H1 (cell line): Measurements from ENCODE around the gene CDH22. TPM values are rescaled to one million over a fixed set of nuclear protein-coding genes. Genes with fewer than 3 reads are reported as not detected.

Source experiments
- CTCF ChIA-PET: fragments of 300-600 bp; sonication (Branson Sonifier 250); formaldehyde crosslinking; loops from one replicate; lab custom pipeline; 2021; ENCODE audit not compliant: partially characterized antibody; lab: Charles Lee
- POLR2A ChIA-PET: fragments of 300-600 bp; sonication (Branson Sonifier 250); formaldehyde crosslinking; loops from one replicate; lab custom pipeline; 2021; ENCODE audit warnings: inconsistent platforms; ENCODE audit not compliant: partially characterized antibody; lab: Charles Lee
- DNase-seq, 2 experiments: peaks; one replicate each; pipeline versions ENCODE4 v3.0.0 to v3.0.0-alpha.2; 2010 to 2022; ENCODE audit warnings: low spot score in 2 of 2, low read depth in 1 of 2, mixed read lengths in 1 of 2
- FAIRE-seq: peaks from 2 replicates; lab custom pipeline; 2011; peaks lifted over from hg19 to GRCh38; lab: Jason Lieb, UNC
- H2AFZ ChIP-seq: 2 replicates; pipeline ENCODE4 v1.8.1; 2012; ENCODE audit warnings: low read length, inconsistent platforms
- H2AK5ac ChIP-seq: 2 replicates; pipeline ENCODE4 v1.6.1; 2013; ENCODE audit warnings: low read depth, low read length
- H2BK120ac ChIP-seq: replicated peaks from 2 replicates; pipeline ENCODE3; 2013; ENCODE audit warnings: low read depth, low read length, inconsistent platforms
- H2BK12ac ChIP-seq: 2 replicates; pipeline ENCODE4 v1.6.1; 2013; ENCODE audit warnings: low read depth, low read length
- H2BK15ac ChIP-seq: 2 replicates; pipeline ENCODE4 v1.6.1; 2013; ENCODE audit warnings: low read length
- H2BK20ac ChIP-seq: 2 replicates; pipeline ENCODE4 v1.6.1; 2013; ENCODE audit warnings: low read length
- H2BK5ac ChIP-seq: 2 replicates; pipeline ENCODE4 v1.6.1; 2013; ENCODE audit warnings: low read depth, low read length
- H3K14ac ChIP-seq: 2 replicates; pipeline ENCODE4 v1.6.1; 2013; ENCODE audit warnings: inconsistent platforms; ENCODE audit not compliant: insufficient read length
- H3K18ac ChIP-seq: 2 replicates; pipeline ENCODE4 v1.6.1; 2013; ENCODE audit warnings: low read length; ENCODE audit errors: extremely low read depth
- H3K23ac ChIP-seq: 2 replicates; pipeline ENCODE4 v1.6.1; 2013; ENCODE audit warnings: inconsistent platforms; ENCODE audit not compliant: insufficient read length
- H3K23me2 ChIP-seq: 2 replicates; pipeline ENCODE4 v1.6.1; 2013; ENCODE audit warnings: low read depth, low read length
- H3K27ac ChIP-seq: 2 replicates; pipeline ENCODE4 v1.6.1; 2011; ENCODE audit warnings: low read depth, low read length, inconsistent platforms
- H3K27me3 ChIP-seq, 4 experiments: replicated peaks in 1 of 4; 1 replicate in 1 of 4; 2 replicates in 3 of 4; pipeline versions ENCODE4 v1.6.1 to v1.8.1; 2011 to 2013; ENCODE audit warnings: low read length in 3 of 4, mild to moderate bottlenecking in 3 of 4, inconsistent platforms in 2 of 4, mixed read lengths in 2 of 4, moderate library complexity in 1 of 4; ENCODE audit not compliant: control insufficient read depth in 3 of 4, insufficient read depth in 3 of 4; ENCODE audit errors: extremely low read depth in 1 of 4
- H3K36me3 ChIP-seq, 4 experiments: 2 replicates each; pipeline versions ENCODE4 v1.6.1 to v1.8.1; 2011 to 2013; ENCODE audit warnings: mild to moderate bottlenecking in 4 of 4, low read length in 3 of 4, moderate library complexity in 2 of 4, control low read depth in 1 of 4, inconsistent platforms in 1 of 4; ENCODE audit not compliant: insufficient read depth in 4 of 4, control insufficient read depth in 2 of 4
- H3K4ac ChIP-seq: replicated peaks from 2 replicates; pipeline ENCODE3; 2013; ENCODE audit warnings: low read length, low read depth, mixed read lengths, inconsistent platforms; ENCODE audit not compliant: insufficient read length
- H3K4me1 ChIP-seq, 4 experiments: replicated peaks in 1 of 4; 1 replicate in 1 of 4; 2 replicates in 3 of 4; pipeline versions ENCODE4 v1.6.1 to v1.8.1; 2011 to 2013; ENCODE audit warnings: low read length in 3 of 4, inconsistent platforms in 2 of 4, mixed read lengths in 1 of 4; ENCODE audit not compliant: insufficient read depth in 4 of 4, control insufficient read depth in 3 of 4
- H3K4me2 ChIP-seq, 2 experiments: 2 replicates each; pipeline versions ENCODE4 v1.6.1 to v1.8.1; 2011 to 2013; ENCODE audit warnings: low read depth in 2 of 2, low read length in 2 of 2, control low read depth in 1 of 2, inconsistent platforms in 1 of 2, mild to moderate bottlenecking in 1 of 2; ENCODE audit not compliant: insufficient read depth in 1 of 2
- H3K4me3 ChIP-seq, 4 experiments: fragments of 200-600, 300-600 bp in 1 of 4; sonication (generic), shearing (Covaris generic), sonication (Bioruptor Twin) in 1 of 4; 2 replicates each; pipeline versions ENCODE4 v1.5.1 to v1.8.1; 2011 to 2016; ENCODE audit warnings: low read length in 4 of 4, low read depth in 3 of 4, control low read depth in 2 of 4, inconsistent platforms in 2 of 4, mild to moderate bottlenecking in 2 of 4, mixed read lengths in 1 of 4, moderate library complexity in 1 of 4; ENCODE audit not compliant: insufficient read depth in 2 of 4; ENCODE audit errors: extremely low read depth in 1 of 4
- H3K56ac ChIP-seq: replicated peaks from 2 replicates; pipeline ENCODE3; 2013; ENCODE audit warnings: low read depth, mild to moderate bottlenecking, mixed read lengths, low read length, inconsistent platforms; ENCODE audit not compliant: insufficient read length
- H3K79me1 ChIP-seq: 2 replicates; pipeline ENCODE4 v1.6.1; 2013; ENCODE audit warnings: low read depth, low read length, control low read depth
- H3K79me2 ChIP-seq, 2 experiments: 2 replicates each; pipeline versions ENCODE4 v1.6.1 to v1.8.1; 2012 to 2013; ENCODE audit warnings: low read length in 2 of 2, mild to moderate bottlenecking in 2 of 2, inconsistent platforms in 1 of 2; ENCODE audit not compliant: insufficient read depth in 2 of 2, control insufficient read depth in 1 of 2
- H3K9ac ChIP-seq, 4 experiments: replicated peaks in 1 of 4; 1 replicate in 1 of 4; 2 replicates in 3 of 4; pipeline versions ENCODE4 v1.6.1 to v1.8.1; 2011 to 2013; ENCODE audit warnings: low read depth in 3 of 4, low read length in 3 of 4, control low read depth in 2 of 4, mild to moderate bottlenecking in 2 of 4, moderate library complexity in 2 of 4, inconsistent platforms in 1 of 4; ENCODE audit errors: extremely low read depth in 1 of 4
- H3K9me3 ChIP-seq, 2 experiments: 2 replicates each; pipeline versions ENCODE4 v1.6.1 to v1.8.1; 2012 to 2013; ENCODE audit warnings: mild to moderate bottlenecking in 2 of 2, moderate library complexity in 2 of 2, control low read depth in 1 of 2, inconsistent platforms in 1 of 2, low read depth in 1 of 2, low read length in 1 of 2, mixed read lengths in 1 of 2; ENCODE audit not compliant: insufficient read depth in 2 of 2
- H4K20me1 ChIP-seq, 2 experiments: replicated peaks in 1 of 2; 2 replicates each; pipeline versions ENCODE3 to v1.8.1; 2011 to 2013; ENCODE audit warnings: inconsistent platforms in 2 of 2, low read length in 2 of 2, mild to moderate bottlenecking in 1 of 2; ENCODE audit not compliant: insufficient read depth in 2 of 2, control insufficient read depth in 1 of 2
- H4K5ac ChIP-seq: 2 replicates; pipeline ENCODE4 v1.6.1; 2013; ENCODE audit warnings: low read length, low read depth, mixed read lengths, inconsistent platforms; ENCODE audit not compliant: insufficient read length
- H4K8ac ChIP-seq: 2 replicates; pipeline ENCODE4 v1.8.0; 2013; ENCODE audit warnings: mild to moderate bottlenecking, moderate library complexity, low read length, inconsistent platforms; ENCODE audit not compliant: insufficient read depth; ENCODE audit errors: extremely low read depth
- H4K91ac ChIP-seq: replicated peaks from 2 replicates; pipeline ENCODE3; 2013; ENCODE audit warnings: low read length, mixed read lengths, inconsistent platforms; ENCODE audit not compliant: insufficient read length
- CTCF ChIP-seq, 3 experiments: IDR thresholded peaks; 1 replicate in 2 of 3; 2 replicates in 1 of 3; pipeline versions ENCODE4 v1.5.1 to v1.6.1; 2011; ENCODE audit warnings: low read length in 3 of 3, mild to moderate bottlenecking in 3 of 3, inconsistent platforms in 2 of 3, low read depth in 1 of 3, moderate library complexity in 1 of 3; ENCODE audit not compliant: insufficient read depth in 1 of 3; ENCODE audit errors: control extremely low read depth in 1 of 3
- KDM1A ChIP-seq: fragments of 200-600, 300-600 bp; sonication (generic); IDR thresholded peaks from 2 replicates; pipeline ENCODE4 v1.7.1; 2016; ENCODE audit warnings: mild to moderate bottlenecking, low read length, borderline replicate concordance
- WGBS, 2 experiments: shearing (Covaris generic) in 1 of 2; methylation state at CpG; one replicate each; pipeline versions ENCODE4 v1.1.6 to v1.1.7; 2013 to 2015; ENCODE audit warnings: low lambda C conversion rate in 2 of 2, mixed read lengths in 2 of 2, inconsistent platforms in 1 of 2, low coverage in 1 of 2, missing lambda C conversion rate in 1 of 2; ENCODE audit not compliant: insufficient replicate concordance in 2 of 2, insufficient coverage in 1 of 2, insufficient read length in 1 of 2; ENCODE audit errors: extremely low coverage in 1 of 2, missing lambda C conversion rate in 1 of 2; 5-methylcytosine and 5-hydroxymethylcytosine counted together
- polyA plus RNA-seq, 7 experiments: library from polyadenylated mRNA; depleted of rRNA in 3 of 7; stranded (reverse) in 5 of 7; unstranded in 2 of 7; fragments of >200 nt in 5 of 7; fragments of 200-250 nt in 2 of 7; gene quantifications; 1 replicate in 5 of 7; 2 replicates in 1 of 7; 4 replicates in 1 of 7; pipeline versions ENCODE4 v1.2.1 to v1.2.3, GENCODE V29; 2011 to 2013; ENCODE audit warnings: missing spikeins in 2 of 7, mixed read lengths in 2 of 7
- total RNA-seq: library from RNA; stranded (reverse); fragmentation: NEBNext Ultra II Directional; extraction: Animal tissue kit (Norgen Biotek cat#: 25700); gene quantifications from 2 replicates; pipeline ENCODE4 v1.2.1, GENCODE V29; 2021

CDH22 gene
- total and polyA plus RNA-seq, 2 of the 8 experiments (the other 6 are each of a cell fraction or from before 2014, with no cell fraction given) = 0.35 to 0.39 TPM

- FAIRE-seq (no peak), DNase-seq (no peak)
- no peak overlapping the region for H3K4me3 ChIP-seq
- ChIA-PET CTCF (interaction anchor here (0.7 to 17.6 kb wide), 8 partner anchors 8 to 314 kb away, joined by 3 to 214 read pairs (median 4); partner anchors contain the start of gene CDH22), POLR2A (no interaction called here)
- H2AK5ac ChIP-seq = no peak overlapping the region
- 84% methylated on average over 6 of the region's 6 CpGs; no CpG with 5 or more reads in 1 of the 2 experiments for WGBS, 2 experiments
- H3K79me2 ChIP-seq = no peaks in the 10 kb centered on the region
- no peak overlapping the region for H3K14ac ChIP-seq
- no peak overlapping the region for H3K23ac ChIP-seq
- no peak overlapping the region for H4K91ac ChIP-seq
- H3K36me3 ChIP-seq = no peaks in the 10 kb centered on the region
- H2BK12ac ChIP-seq = peak overlapping the region; percentile 60; the same call in 1 of the 2 replicates
- no peak overlapping the region for H2BK5ac ChIP-seq
- no peak overlapping the region for H2BK120ac ChIP-seq
- H4K5ac ChIP-seq = no peak overlapping the region
- no peak overlapping the region for H3K18ac ChIP-seq
- no peaks in the 10 kb centered on the region for H3K79me1 ChIP-seq
- no peaks in the 10 kb centered on the region for H3K23me2 ChIP-seq
- H2BK20ac ChIP-seq = no peak overlapping the region
- H4K20me1 ChIP-seq = peaks cover 0 to 2% of the 10 kb centered on the region in 2 experiments
- no peaks in the 10 kb centered on the region for H3K9me3 ChIP-seq
- H3K27ac ChIP-seq = no peak overlapping the region
- H3K27me3 ChIP-seq = peaks cover 0 to 3% (median under 1%) of the 10 kb centered on the region in 4 experiments; a peak in 2 of 7 replicates
- no peak overlapping the region for H3K4me2 ChIP-seq
- H3K4me1 ChIP-seq = peaks cover 0 to 11% (median 5%) of the 10 kb centered on the region in 4 experiments; a peak in 6 of 7 replicates
- H2AFZ ChIP-seq = no peak overlapping the region
- no peak overlapping the region for H2BK15ac ChIP-seq
- H3K56ac ChIP-seq = no peak overlapping the region
- H4K8ac ChIP-seq = no peak overlapping the region; the same call in 1 of the 2 replicates
- no peak overlapping the region for H3K4ac ChIP-seq
- TF ChIP-seq KDM1A (peak; percentile 64; the same call in 1 of the 2 replicates), CTCF (IDR thresholded peaks at IDR 0.05; ENCODE audit: control extremely low read depth in 1 of 3, insufficient read depth in 1 of 3, low read depth in 1 of 3, low read length in 3 of 3) (no peak)
- TF ChIP-seq, all 59 proteins: peak for 1
- H3K9ac ChIP-seq = no peak overlapping the region
Observed at GRCh38 chr20:46327557-46327956, 19.3 kb upstream of the CDH22 start.
